HepG2 (cell line): ENCODE data around the gene CTDP1. TPM values are rescaled to one million over a fixed set of nuclear protein-coding genes. Genes with fewer than 3 reads are reported as not detected.

Source experiments
- ATAC-seq: fragments of 200-7000 bp; cut with Tn5 transposase; 3 replicates; pipeline ENCODE4 v1.9.1; 2020; ENCODE audit warnings: mild to moderate bottlenecking, moderate library complexity
- BruUV-seq: library from RNA; stranded (reverse); fragments of 400-500 nt; replicated peaks from 2 replicates; lab custom pipeline; 2021; lab: Mats Ljungman, UMichigan
- CTCF ChIA-PET: fragments of 300-600 bp; formaldehyde crosslinking; extraction: SDS; loops from one replicate; lab custom pipeline; 2021; ENCODE audit warnings: low total read pairs, inconsistent platforms, low intra/inter-chr PET ratio; lab: Yijun Ruan, JAX
- POLR2A ChIA-PET: fragments of 350-600 bp; sonication (Branson Sonifier 250); formaldehyde crosslinking; loops from one replicate; lab custom pipeline; 2020; ENCODE audit warnings: antibody characterized with exemption, inconsistent platforms; lab: Yijun Ruan, JAX
- DNase-seq: peaks from one replicate; pipeline ENCODE4 v3.0.0-alpha.2; 2015; ENCODE audit warnings: low spot score
- FAIRE-seq: peaks from 3 replicates; lab custom pipeline; 2011; peaks lifted over from hg19 to GRCh38; lab: Jason Lieb, UNC
- H2AFZ ChIP-seq: one replicate; pipeline ENCODE4 v1.6.1; 2011; ENCODE audit warnings: low read length, inconsistent platforms
- H3K27ac ChIP-seq: fragments of 300-600 bp; 3 replicates; pipeline ENCODE4 v1.8.0; 2011; ENCODE audit warnings: mixed run types, mild to moderate bottlenecking, mixed read lengths, low read length, inconsistent platforms; ENCODE audit not compliant: insufficient read depth; ENCODE audit errors: extremely low read length
- H3K27me3 ChIP-seq, 2 experiments: fragments of 200-600 bp in 1 of 2; 2 replicates in 1 of 2; 3 replicates in 1 of 2; pipeline versions ENCODE4 v1.6.0 to v1.8.0; 2011; ENCODE audit warnings: low read length in 2 of 2, mild to moderate bottlenecking in 2 of 2, moderate library complexity in 2 of 2, inconsistent platforms in 1 of 2; ENCODE audit not compliant: insufficient read depth in 2 of 2, control insufficient read depth in 1 of 2
- H3K36me3 ChIP-seq, 2 experiments: fragments of 200-600 bp in 1 of 2; replicated peaks in 1 of 2; 2 replicates in 1 of 2; 3 replicates in 1 of 2; pipeline versions ENCODE4 v1.5.1 to v1.8.0; 2011; ENCODE audit warnings: low read length in 2 of 2, inconsistent platforms in 1 of 2; ENCODE audit not compliant: insufficient read depth in 2 of 2, control insufficient read depth in 1 of 2
- H3K4me1 ChIP-seq: 2 replicates; pipeline ENCODE4 v1.5.1; 2012; ENCODE audit warnings: low read length, inconsistent platforms; ENCODE audit not compliant: insufficient read depth
- H3K4me2 ChIP-seq: 2 replicates; pipeline ENCODE4 v1.6.0; 2011; ENCODE audit warnings: low read depth, low read length, inconsistent platforms
- H3K4me3 ChIP-seq, 3 experiments: fragments of 200-600 bp in 1 of 3; sonication (generic), shearing (Covaris generic) in 1 of 3; replicated peaks in 1 of 3; 2 replicates each; pipeline ENCODE4 v1.5.1; 2011 to 2016; ENCODE audit warnings: low read length in 3 of 3, inconsistent platforms in 2 of 3, low read depth in 2 of 3, mild to moderate bottlenecking in 2 of 3, control low read depth in 1 of 3, mixed read lengths in 1 of 3; ENCODE audit not compliant: insufficient read depth in 1 of 3
- H3K79me2 ChIP-seq: one replicate; pipeline ENCODE4 v1.6.1; 2011; ENCODE audit warnings: low read length, inconsistent platforms; ENCODE audit not compliant: insufficient read depth
- H3K9ac ChIP-seq: 2 replicates; pipeline ENCODE4 v1.6.0; 2011; ENCODE audit warnings: mild to moderate bottlenecking, low read depth, low read length, inconsistent platforms; ENCODE audit not compliant: insufficient read depth
- H3K9me3 ChIP-seq: 2 replicates; pipeline ENCODE4 v1.5.1; 2012; ENCODE audit warnings: mild to moderate bottlenecking, low read length
- H4K20me1 ChIP-seq: 2 replicates; pipeline ENCODE4 v1.6.0; 2011; ENCODE audit warnings: inconsistent platforms, mild to moderate bottlenecking, low read length, moderate library complexity; ENCODE audit not compliant: insufficient read depth
- KLF15 ChIP-seq: sonication (generic); formaldehyde crosslinking; IDR thresholded peaks from 2 replicates; pipeline ENCODE4 v1.8.1; 2023; ENCODE audit warnings: borderline replicate concordance, mild to moderate bottlenecking, inconsistent platforms, missing genetic modification reagents, mixed read lengths
- LCORL ChIP-seq, 2 experiments: fragments of 450-650 bp in 1 of 2; sonication (generic) in 1 of 2; formaldehyde crosslinking in 1 of 2; IDR thresholded peaks; 2 replicates each; pipeline versions ENCODE4 v1.5.0 to v1.6.1; 2017 to 2020; ENCODE audit warnings: antibody characterized with exemption in 1 of 2, missing genetic modification reagents in 1 of 2
- PAWR ChIP-seq: sonication (generic); formaldehyde crosslinking; IDR thresholded peaks from 2 replicates; pipeline ENCODE4 v1.4.0; 2020; ENCODE audit warnings: missing genetic modification reagents, mild to moderate bottlenecking, borderline replicate concordance
- STAG1 ChIP-seq: sonication (generic); formaldehyde crosslinking; IDR thresholded peaks from 2 replicates; pipeline ENCODE4 v1.4.0; 2020; ENCODE audit warnings: missing genetic modification reagents
- SYNCRIP ChIP-seq: fragments of 200-400 bp; formaldehyde crosslinking; IDR thresholded peaks from 2 replicates; pipeline ENCODE4 v1.6.1; 2018; ENCODE audit warnings: mild to moderate bottlenecking, low read depth, low read length; ENCODE audit not compliant: insufficient read depth
- ZNF260 ChIP-seq: sonication (generic); formaldehyde crosslinking; IDR thresholded peaks from 2 replicates; pipeline ENCODE4 v1.4.0; 2020; ENCODE audit warnings: missing genetic modification reagents, low read depth, mild to moderate bottlenecking, borderline replicate concordance
- ZNF274 ChIP-seq: sonication (generic); formaldehyde crosslinking; IDR thresholded peaks from 2 replicates; pipeline ENCODE4 v1.5.1; 2020; ENCODE audit warnings: mild to moderate bottlenecking, missing genetic modification reagents
- ZNF33A ChIP-seq: sonication (generic); formaldehyde crosslinking; IDR thresholded peaks from 2 replicates; pipeline ENCODE4 v1.5.1; 2020; ENCODE audit warnings: missing genetic modification reagents, mild to moderate bottlenecking, moderate library complexity, borderline replicate concordance
- WGBS: methylation state at CpG from one replicate; pipeline ENCODE4 v1.1.6; 2017; ENCODE audit warnings: low lambda C conversion rate; 5-methylcytosine and 5-hydroxymethylcytosine counted together
- in situ Hi-C: cut with HindIII; loops from 2 replicates; pipeline ENCODE4 v1.10.0; 2017; ENCODE audit warnings: low pct_unique_long_range_greater_than_20kb; ENCODE audit not compliant: extremely low pct_ligation_motif_present
- intact Hi-C: fragments of 100-400 bp; cut with micrococcal nuclease; formaldehyde crosslinking; loops from one replicate; pipeline ENCODE4 v1.10.0; 2022; ENCODE audit not compliant: unreplicated experiment
- polyA plus RNA-seq, 8 experiments: library from polyadenylated mRNA; depleted of rRNA in 3 of 8; stranded (reverse) in 7 of 8; unstranded in 1 of 8; fragments of >200 nt; fragmentation: Illumina TruSeq in 4 of 8; extraction: Trizol in 4 of 8; gene quantifications; 2 replicates each; pipeline versions ENCODE4 v1.2.1 to v1.2.3, GENCODE V29; 2011 to 2016; ENCODE audit warnings: low read depth in 4 of 8, missing spikeins in 1 of 8, mixed read lengths in 1 of 8; ENCODE audit not compliant: insufficient read depth in 1 of 8
- total RNA-seq, 5 experiments: library from RNA; depleted of rRNA; stranded (reverse); fragments of >200 nt; fragmentation: Illumina TruSeq; extraction: Trizol; gene quantifications; 2 replicates each; pipeline ENCODE4 v1.2.3, GENCODE V29; 2016; ENCODE audit warnings: low read depth in 1 of 5

The CTDP1 gene
- total and polyA plus RNA-seq, 2 of the 13 experiments (the other 11 are each of a cell fraction or from before 2014, with no cell fraction given): 6.9 to 11.0 TPM

DNA sequence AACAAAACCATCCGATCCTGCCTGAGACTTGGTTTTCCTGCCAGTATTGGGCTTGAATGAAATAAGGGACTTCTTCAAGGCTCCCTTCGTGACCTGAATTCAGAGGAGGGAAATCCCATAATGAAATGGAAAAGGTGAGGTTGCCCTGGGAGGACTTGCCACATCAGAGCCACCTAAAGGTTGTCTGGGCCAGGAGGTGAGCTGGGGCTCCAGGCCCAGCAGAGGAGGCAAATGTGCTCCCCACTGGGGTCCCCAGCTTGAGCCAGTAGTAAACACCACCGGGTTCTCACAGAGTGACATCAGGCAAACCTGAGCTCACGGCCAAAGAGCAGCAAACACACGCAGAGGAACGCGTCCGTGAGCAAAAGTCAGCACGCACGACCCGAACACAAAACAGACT lies 28.6 kb upstream of the CTDP1 start (continued):
- TF ChIP-seq ZNF260 (CRISPR knock-in tag) (no peak), SYNCRIP (no peak), PAWR (no peak), KLF15 (no peak)

DNA sequence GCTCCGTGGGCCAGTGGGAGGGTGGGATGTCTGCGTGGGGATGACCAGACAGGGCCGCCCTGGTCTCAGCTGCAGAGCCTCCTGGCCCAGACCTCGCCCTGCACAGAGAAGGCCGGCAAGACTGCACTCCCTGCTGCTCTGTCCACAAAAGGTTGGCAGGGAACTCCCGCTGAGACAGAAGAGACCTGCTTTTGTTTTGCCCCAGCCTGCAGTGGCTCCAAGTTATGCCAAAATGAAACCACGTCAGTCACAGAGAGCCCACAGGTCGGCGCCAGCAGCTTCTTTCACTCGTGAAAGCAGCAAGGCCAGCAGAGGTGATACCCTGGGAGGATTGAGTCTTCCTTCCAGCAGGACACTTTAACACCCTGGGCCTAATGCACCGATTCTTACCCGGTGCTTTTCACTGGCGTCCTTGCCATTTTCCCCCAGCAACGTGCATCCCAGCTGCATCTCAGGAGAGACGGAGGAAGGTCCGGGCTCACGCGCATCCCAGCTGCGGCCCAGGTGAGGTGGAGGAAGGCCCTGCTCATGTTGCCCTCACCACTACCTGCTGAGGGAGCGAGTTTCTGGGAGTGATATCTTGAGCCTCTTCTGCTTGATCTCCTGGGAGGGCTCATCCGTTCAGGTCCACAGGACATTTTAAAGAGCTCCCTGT lies 22.1 kb upstream of the CTDP1 start:
- ChIA-PET POLR2A (no interaction called here), CTCF (no interaction called here)
- Histone ChIP-seq H3K4me3 (no peak overlapping the region), H3K4me2 (no peak overlapping the region), H3K36me3 (no peaks in the 10 kb centered on the region), H3K9me3 (no peaks in the 10 kb centered on the region), H3K79me2 (no peaks in the 10 kb centered on the region), H3K27ac (no peak overlapping the region), H3K9ac (no peak overlapping the region), H3K27me3 (peaks cover 5 to 66% of the 10 kb centered on the region in 2 experiments), H4K20me1 (no peaks in the 10 kb centered on the region), H3K4me1 (no peaks in the 10 kb centered on the region), H2AFZ (no peak overlapping the region)
- FAIRE-seq: no peak
- no peak for DNase-seq
- TF ChIP-seq STAG1 (CRISPR knock-in tag) (peak; percentile 42), ZNF33A (CRISPR knock-in tag) (no peak), ZNF274 (no peak), LCORL (IDR thresholded peaks at IDR 0.05) (no peak), LCORL (CRISPR knock-in tag; IDR thresholded peaks at IDR 0.05) (no peak)
- peak; percentile 71 for ATAC-seq
- intact Hi-C loops: no loop called here
- in situ Hi-C loops: no loop called here
- BruUV-seq: no TSS peak
- WGBS: 71% methylated on average over 12 of the region's 21 CpGs
